Astrocyte (in vitro differentiated cells and primary cell): ENCODE results near the gene KIF25. TPM values are rescaled to one million over a fixed set of nuclear protein-coding genes. Genes with fewer than 3 reads are reported as not detected.

Experiments
- DNase-seq: peaks from one replicate; pipeline ENCODE4 v3.0.0-alpha.2; 2010; ENCODE audit warnings: low read depth
- FAIRE-seq: peaks from 2 replicates; lab custom pipeline; 2011; peaks lifted over from hg19 to GRCh38; lab: Jason Lieb, UNC
- H2AFZ ChIP-seq: 2 replicates; pipeline ENCODE4 v1.6.0; 2012; ENCODE audit warnings: low read depth, low read length, inconsistent platforms
- H3K27ac ChIP-seq: 2 replicates; pipeline ENCODE4 v1.5.1; 2011; ENCODE audit warnings: low read depth, low read length, inconsistent platforms
- H3K27me3 ChIP-seq: 2 replicates; pipeline ENCODE4 v1.6.0; 2011; ENCODE audit warnings: low read length, inconsistent platforms; ENCODE audit not compliant: insufficient read depth
- H3K36me3 ChIP-seq: 2 replicates; pipeline ENCODE4 v1.5.1; 2011; ENCODE audit warnings: low read length, inconsistent platforms; ENCODE audit not compliant: insufficient read depth
- H3K4me1 ChIP-seq: 2 replicates; pipeline ENCODE4 v1.5.1; 2011; ENCODE audit warnings: low read length, inconsistent platforms; ENCODE audit not compliant: insufficient read depth
- H3K4me2 ChIP-seq: 2 replicates; pipeline ENCODE4 v1.6.0; 2012; ENCODE audit warnings: low read length, inconsistent platforms
- H3K4me3 ChIP-seq: 2 replicates; pipeline ENCODE4 v1.5.1; 2011; ENCODE audit warnings: low read depth, mild to moderate bottlenecking, low read length, inconsistent platforms; ENCODE audit not compliant: insufficient read depth
- H3K79me2 ChIP-seq: 2 replicates; pipeline ENCODE4 v1.6.0; 2012; ENCODE audit warnings: mild to moderate bottlenecking, low read length, inconsistent platforms; ENCODE audit not compliant: insufficient read depth
- H3K9ac ChIP-seq: 2 replicates; pipeline ENCODE4 v1.6.0; 2012; ENCODE audit warnings: mild to moderate bottlenecking, low read length, inconsistent platforms
- H3K9me3 ChIP-seq: 2 replicates; pipeline ENCODE4 v1.5.1; 2012; ENCODE audit warnings: low read depth, mild to moderate bottlenecking, low read length, inconsistent platforms; ENCODE audit not compliant: insufficient read depth
- H4K20me1 ChIP-seq: 2 replicates; pipeline ENCODE4 v1.6.0; 2012; ENCODE audit warnings: low read length, inconsistent platforms; ENCODE audit not compliant: insufficient read depth
- H3K27ac Mint-ChIP-seq: one replicate; pipeline ENCODE4 v1.8.0; 2021; ENCODE audit warnings: mild to moderate bottlenecking, mixed read lengths; ENCODE audit not compliant: unreplicated experiment
- H3K27me3 Mint-ChIP-seq: one replicate; pipeline ENCODE4 v1.8.0; 2021; ENCODE audit warnings: low read depth, mixed read lengths; ENCODE audit not compliant: unreplicated experiment
- H3K36me3 Mint-ChIP-seq: one replicate; pipeline ENCODE4 v1.8.0; 2021; ENCODE audit warnings: low read depth, mixed read lengths; ENCODE audit not compliant: unreplicated experiment
- H3K4me1 Mint-ChIP-seq: one replicate; pipeline ENCODE4 v1.8.0; 2021; ENCODE audit warnings: low read depth, mixed read lengths; ENCODE audit not compliant: unreplicated experiment
- H3K4me3 Mint-ChIP-seq: one replicate; pipeline ENCODE4 v1.8.0; 2021; ENCODE audit warnings: mild to moderate bottlenecking, moderate library complexity, mixed read lengths; ENCODE audit not compliant: unreplicated experiment
- H3K9me3 Mint-ChIP-seq: one replicate; pipeline ENCODE4 v1.8.0; 2021; ENCODE audit warnings: mild to moderate bottlenecking, mixed read lengths; ENCODE audit not compliant: unreplicated experiment
- EZH2 ChIP-seq: IDR thresholded peaks from 2 replicates; pipeline ENCODE4 v1.6.1; 2012; ENCODE audit warnings: mild to moderate bottlenecking, low read length, inconsistent platforms; ENCODE audit not compliant: insufficient read depth
- total RNA-seq: library from RNA; stranded (reverse); gene quantifications from 2 replicates; pipeline ENCODE4 v1.2.1, GENCODE V29; 2021
- TF ChIP-seq, protein P1 (sequence below): IDR thresholded peaks from 2 replicates; pipeline ENCODE4 v1.5.1; 2011; ENCODE audit warnings: low read depth, mild to moderate bottlenecking, inconsistent platforms, low read length, moderate library complexity; ENCODE audit not compliant: insufficient read depth

The KIF25 gene
- total RNA-seq, 1 donor from 2014 or later = not detected

DNA sequence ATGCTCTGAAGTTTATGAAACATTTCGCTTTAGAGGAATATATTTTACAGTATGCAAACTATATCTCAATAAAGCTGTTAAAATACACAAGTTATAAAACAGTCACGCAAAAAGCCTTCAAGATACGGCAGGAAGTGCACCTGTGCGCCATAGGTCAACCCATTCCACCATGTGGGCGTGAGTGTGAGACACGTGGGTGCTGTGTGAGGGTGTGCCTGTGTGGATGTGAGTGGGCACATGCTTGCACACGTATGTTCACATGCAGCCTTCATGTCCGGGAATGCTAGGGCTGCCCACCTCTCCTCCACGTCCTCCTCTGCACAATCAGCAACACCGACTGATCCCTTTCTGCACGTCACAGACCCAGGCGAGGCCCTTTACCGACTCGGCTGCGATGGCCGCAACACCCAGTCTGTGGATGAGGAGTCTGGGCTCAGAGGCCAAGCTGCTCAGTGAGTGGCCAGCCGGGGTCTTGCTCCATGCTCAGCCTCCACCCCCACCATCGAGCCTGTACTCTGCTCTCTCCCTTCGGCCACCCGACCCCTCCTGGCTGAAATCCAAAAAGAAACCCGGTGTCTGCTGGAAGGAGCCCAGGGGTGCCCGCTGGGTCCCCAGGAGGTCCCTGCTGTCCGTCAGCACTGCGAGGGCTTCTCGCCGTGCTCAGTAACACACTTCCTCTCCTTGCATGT lies 84.5 kb downstream of the KIF25 start:
- Histone ChIP-seq H3K4me1 (no peaks in the 10 kb centered on the region), H3K9ac (no peak overlapping the region), H3K79me2 (no peaks in the 10 kb centered on the region), H3K9me3 (no peaks in the 10 kb centered on the region), H3K4me3 (no peak overlapping the region), H3K36me3 (no peaks in the 10 kb centered on the region), H4K20me1 (no peaks in the 10 kb centered on the region), H3K27me3 (peaks cover 7% of the 10 kb centered on the region), H3K4me2 (no peak overlapping the region), H2AFZ (no peak overlapping the region), H3K27ac (no peak overlapping the region)
- Mint-ChIP-seq H3K9me3 (no peaks in the 10 kb centered on the region), H3K36me3 (no peaks in the 10 kb centered on the region), H3K4me3 (no peak overlapping the region), H3K27ac (no peak overlapping the region), H3K27me3 (peaks cover 48% of the 10 kb centered on the region), H3K4me1 (peaks cover 4% of the 10 kb centered on the region)
- DNase-seq (no peak), FAIRE-seq (no peak)
- no peak for TF ChIP-seq EZH2
- TF ChIP-seq, protein P1, sequence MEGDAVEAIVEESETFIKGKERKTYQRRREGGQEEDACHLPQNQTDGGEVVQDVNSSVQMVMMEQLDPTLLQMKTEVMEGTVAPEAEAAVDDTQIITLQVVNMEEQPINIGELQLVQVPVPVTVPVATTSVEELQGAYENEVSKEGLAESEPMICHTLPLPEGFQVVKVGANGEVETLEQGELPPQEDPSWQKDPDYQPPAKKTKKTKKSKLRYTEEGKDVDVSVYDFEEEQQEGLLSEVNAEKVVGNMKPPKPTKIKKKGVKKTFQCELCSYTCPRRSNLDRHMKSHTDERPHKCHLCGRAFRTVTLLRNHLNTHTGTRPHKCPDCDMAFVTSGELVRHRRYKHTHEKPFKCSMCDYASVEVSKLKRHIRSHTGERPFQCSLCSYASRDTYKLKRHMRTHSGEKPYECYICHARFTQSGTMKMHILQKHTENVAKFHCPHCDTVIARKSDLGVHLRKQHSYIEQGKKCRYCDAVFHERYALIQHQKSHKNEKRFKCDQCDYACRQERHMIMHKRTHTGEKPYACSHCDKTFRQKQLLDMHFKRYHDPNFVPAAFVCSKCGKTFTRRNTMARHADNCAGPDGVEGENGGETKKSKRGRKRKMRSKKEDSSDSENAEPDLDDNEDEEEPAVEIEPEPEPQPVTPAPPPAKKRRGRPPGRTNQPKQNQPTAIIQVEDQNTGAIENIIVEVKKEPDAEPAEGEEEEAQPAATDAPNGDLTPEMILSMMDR = no peak

DNA sequence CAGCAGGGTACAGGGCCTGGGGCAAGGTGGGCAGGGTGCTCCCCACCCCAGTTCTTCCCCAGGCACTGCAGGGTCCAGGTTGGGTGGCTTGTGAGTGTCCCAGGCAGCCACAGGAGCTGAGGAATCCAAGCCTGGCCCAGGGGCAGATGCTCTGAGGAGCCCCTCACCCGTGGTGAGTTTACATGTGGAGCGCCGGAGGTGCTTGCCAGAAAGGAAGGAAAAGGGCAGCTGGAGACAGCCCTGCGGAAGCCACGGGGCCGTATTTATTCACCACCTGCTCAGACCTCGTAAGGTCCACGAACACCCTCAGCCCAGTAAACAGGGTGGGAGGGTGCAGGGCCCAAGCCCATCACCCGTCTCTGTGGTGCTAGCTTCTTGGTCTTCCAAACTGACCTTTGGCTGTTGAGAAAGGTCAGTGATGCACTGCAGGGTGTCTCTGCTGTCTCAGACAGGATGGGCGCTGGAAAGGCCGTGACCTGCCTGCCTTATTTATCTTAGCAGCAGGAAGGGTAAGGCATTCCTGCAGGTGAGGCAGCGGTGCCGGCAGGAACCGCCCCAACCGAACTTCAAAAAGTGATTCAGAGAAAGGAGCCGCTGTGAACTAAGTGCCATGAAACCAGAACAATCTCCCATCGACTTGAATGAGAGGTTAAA lies 85.5 kb downstream of the KIF25 start:
- H3K9me3 Mint-ChIP-seq = no peaks in the 10 kb centered on the region

More for the DNA sequence above, 85.5 kb downstream of the KIF25 start:
- no peaks in the 10 kb centered on the region for H4K20me1 ChIP-seq
- H3K36me3 ChIP-seq = no peaks in the 10 kb centered on the region
- no peak overlapping the region for H3K9ac ChIP-seq
- H3K4me2 ChIP-seq = no peak overlapping the region
- no peak for FAIRE-seq
- H3K9me3 ChIP-seq = no peaks in the 10 kb centered on the region
- H3K4me3 Mint-ChIP-seq = no peak overlapping the region
- H3K36me3 Mint-ChIP-seq = no peaks in the 10 kb centered on the region
- peaks cover 5% of the 10 kb centered on the region for H3K27me3 ChIP-seq
- no peaks in the 10 kb centered on the region for H3K79me2 ChIP-seq
- H3K4me3 ChIP-seq = no peak overlapping the region
- H3K27me3 Mint-ChIP-seq = peaks cover 42% of the 10 kb centered on the region
- H3K27ac ChIP-seq = no peak overlapping the region
- no peak overlapping the region for H2AFZ ChIP-seq
- H3K27ac Mint-ChIP-seq = no peak overlapping the region
- DNase-seq = no peak
- peaks cover 4% of the 10 kb centered on the region for H3K4me1 Mint-ChIP-seq
- TF ChIP-seq EZH2 = no peak
- TF ChIP-seq, protein P1 = no peak
- H3K4me1 ChIP-seq = no peaks in the 10 kb centered on the region
